HG03439 (cell line): ENCODE data around the gene UMAD1.

Experiments used
- ATAC-seq: cut with Tn5 transposase; IDR thresholded peaks from one replicate; pipeline ENCODE4 v1.9.1; 2021; ENCODE audit warnings: mild to moderate bottlenecking, moderate library complexity; ENCODE audit not compliant: unreplicated experiment

UMAD1 gene

DNA sequence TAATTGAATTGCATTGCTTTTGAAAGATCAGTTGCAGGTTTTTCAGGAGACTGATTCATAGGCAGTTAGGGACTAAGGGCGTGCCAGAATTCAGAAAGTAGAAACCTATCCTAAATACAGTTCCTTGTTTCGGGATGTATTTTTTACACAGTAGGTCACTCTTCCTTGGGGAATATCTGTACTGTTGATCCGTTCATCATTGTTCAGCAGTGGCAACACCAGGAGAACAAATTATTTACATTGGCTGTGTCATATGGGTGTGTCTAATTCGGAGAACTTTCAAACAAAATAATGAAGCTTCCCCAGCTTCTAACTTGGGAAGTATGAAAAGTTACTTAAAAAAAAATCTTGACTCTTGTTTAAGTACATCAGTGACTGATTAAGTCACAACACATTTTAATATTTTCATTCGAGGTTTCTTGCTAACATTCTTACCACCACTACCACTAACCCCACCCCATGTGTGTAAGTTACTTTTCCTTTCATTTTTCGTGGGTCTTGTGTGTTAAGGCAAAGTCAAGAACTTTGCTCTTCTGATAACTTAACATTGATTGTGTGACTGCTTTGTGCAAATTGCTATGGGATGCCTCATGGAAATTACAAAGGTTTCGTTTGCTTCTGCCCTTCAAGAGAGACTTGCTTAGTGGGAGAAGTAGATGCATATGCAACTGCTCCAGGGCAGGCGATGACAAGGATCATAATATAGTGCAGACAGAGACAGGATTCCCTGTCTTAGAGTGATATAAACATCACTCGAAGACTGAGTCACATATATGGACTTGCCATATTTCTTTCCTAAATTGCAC, 121.6 kb downstream of the UMAD1 start:
- ATAC-seq, result peak; percentile 55

DNA sequence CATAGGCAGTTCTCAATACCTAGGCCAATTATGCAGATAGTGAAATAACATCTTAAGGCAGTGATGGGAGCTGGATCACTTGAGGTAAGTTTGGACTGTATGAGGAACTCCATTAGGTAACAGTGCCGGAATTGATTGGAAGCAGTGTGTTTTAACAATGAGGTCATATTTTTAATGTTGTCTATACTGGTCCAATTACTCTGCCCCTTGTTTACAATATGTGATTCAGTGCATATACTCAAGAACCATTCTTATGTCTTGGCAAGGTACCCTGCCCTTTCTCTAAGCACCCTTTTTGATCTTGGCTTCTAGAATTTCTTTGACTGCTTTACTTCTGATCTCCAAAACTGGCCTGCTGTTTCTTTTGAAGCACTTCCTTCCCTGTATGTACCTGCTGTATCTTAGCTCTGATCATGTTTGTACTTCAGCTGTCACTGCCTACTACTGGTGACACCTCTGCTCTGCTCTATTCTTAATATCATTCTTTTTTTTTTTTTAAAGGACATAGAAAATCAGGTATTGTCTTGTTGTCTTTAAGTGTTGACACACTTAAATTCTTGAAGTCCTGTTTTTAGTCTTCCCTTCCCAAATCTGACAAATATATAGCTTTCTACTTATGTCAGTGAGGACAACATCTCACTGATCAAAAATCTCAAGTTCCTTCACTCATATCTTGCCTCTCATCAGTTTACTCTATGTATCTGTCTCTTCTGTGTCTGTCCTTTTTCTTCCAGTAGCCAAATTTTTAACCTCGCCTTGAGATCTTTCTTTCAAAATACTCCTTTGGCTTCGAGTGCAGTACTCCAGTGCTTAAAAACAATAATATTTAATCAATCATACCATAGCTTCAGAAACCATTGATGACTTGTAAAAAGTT, 124.2 kb downstream of the UMAD1 start:
- no peak for ATAC-seq

DNA sequence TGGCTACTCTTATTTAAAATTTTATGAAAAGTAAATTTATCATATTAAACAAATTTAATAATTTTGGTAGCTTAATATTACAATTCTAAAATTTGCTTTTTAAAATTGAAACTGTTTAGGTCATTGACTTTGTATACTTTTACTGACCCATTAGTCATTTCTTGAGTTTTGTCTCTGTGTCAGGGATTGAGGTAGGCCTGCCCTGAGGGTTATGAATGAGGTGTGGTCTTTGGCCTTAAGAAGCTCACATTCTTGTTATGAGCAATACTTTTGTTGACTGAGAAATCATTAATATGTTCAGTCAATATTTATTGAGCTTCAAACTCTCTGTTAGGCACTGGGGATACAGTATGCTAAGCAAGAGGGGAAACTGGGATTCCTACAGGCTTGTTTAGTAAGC, 124.9 kb downstream of the UMAD1 start:
- ATAC-seq, result no peak

DNA sequence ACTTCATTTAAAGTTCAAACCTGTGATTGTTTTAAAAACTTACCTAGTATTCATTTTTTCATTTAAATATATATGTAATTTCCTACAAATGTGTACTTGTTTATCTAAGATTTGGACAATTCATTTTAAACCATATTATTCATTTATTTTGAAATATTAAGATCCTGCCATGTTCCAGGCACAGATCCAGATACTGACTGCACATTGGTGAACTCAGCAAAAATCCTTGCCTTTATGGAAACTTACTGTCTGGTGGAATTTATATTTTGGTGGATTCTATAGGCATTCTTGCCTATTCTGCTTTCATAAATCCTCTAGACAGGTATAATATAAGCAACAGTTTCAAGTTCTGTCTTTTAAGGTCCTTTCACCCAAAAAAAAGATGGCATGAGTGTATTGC, 126.1 kb downstream of the UMAD1 start:
- ATAC-seq, result no peak

DNA sequence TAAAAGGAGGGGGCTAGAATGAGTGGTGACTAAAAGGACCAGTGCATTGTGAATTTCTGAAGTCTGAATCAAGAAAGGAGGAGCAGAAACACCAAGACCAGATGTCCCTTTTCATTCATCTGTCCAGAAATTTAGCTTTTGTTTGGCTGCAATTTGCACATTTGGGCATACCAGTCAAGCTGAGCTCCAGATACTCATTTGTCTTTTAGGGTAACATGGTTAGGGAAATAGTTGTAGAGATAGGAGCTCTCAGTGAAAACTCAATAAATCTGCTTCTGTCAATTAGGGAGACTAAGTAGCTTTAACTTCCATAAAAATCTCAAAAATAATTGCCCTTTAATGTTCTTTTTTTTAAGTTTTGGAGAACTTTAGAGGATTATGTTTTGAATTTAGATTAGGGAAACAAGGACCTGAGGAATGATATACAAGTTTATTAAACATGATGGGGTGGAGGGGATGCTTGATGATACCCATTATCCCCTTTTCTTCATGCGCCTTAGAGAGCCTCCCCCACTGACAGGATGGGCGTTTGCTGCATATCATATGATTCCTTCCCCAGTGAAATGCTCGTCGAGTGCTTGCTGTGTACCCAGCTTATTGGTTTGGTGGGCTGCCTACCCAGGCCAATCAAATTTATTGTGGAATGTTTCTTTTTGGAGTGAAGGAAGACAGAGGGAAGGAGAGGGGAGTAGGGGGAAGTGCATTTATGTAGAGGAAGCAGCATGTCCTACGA, 128.6 kb downstream of the UMAD1 start:
- no peak for ATAC-seq

DNA sequence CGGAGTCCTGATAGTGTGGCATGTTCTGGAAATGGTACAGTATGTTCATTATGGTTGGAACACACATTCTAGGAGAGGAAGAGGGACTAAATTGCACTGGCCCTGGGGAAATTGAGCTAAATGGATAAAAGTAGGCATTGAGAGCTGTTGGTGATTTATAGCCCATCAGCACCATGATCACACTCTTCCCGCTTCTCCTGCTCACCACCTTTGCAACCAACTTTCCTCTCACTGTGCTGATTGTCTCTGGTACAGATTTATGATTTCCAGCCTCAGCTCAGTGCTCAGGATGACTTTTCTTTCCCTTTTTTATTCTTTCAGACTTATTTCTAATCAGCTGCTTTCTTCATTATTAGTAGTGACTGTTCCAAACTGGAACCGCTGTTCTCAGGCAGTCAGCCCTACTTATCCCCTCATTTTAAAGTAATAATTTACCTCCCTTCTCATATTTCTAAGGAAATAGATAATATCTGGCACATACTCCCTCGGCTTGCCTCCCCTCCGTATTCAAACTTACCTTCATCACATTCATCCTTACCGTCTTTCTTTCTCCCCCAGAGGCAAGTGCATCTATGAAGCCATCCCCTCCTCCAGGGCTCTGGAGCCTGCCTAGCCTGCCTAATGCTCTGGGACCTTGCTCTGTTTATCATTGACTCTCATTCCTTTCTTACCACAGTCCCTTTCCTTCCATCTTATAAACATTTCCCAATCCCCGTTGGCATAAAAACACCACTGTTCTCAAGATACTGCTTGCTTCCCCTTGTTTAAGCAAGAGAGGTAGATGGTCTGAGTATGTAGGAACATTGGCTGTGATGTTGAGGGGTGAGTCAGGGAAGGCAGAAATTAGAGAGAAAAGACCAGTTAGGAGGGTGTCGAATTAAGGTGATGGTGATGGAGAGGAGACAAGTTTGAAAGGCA, 129.4 kb downstream of the UMAD1 start:
- no peak for ATAC-seq

DNA sequence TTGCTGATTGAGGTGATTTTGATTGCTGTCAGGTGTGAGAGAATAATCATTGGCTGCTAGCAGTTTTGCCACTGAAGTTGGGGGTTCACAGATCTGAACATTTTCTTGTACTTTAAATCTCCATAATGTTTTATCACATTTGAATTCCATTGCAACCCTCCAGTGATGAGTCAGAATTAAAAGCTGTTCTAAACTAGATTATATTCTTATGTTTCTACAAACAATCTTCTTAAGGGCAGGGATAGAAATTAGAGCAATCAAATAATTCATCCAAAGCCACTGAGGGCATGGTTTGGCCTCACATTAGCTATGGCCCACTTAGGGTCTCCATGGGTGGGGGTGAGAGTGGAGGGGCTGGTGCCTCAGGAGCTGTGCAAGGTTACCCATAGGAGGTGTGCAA, 130.9 kb downstream of the UMAD1 start:
- no peak for ATAC-seq

DNA sequence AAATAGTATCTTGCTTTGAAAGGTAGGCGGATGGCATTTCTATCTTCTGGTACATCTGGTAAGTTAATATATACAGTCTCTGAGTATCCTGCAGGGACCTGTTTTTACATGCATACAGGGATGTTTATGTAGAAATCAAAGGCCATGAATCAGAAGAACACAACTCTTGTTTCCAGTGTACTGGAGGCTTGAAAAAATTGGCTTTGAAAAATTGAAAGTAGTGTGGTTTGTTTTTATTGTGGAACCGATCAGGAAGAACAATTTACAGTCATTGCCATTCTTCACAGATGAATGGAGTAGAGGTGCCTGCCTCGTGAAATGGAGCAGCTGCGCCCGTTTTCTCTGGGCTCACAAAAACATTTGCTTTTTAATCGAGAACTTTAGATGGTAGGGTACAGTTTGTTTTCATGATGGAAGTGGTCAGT, 131.9 kb downstream of the UMAD1 start:
- ATAC-seq, result no peak

DNA sequence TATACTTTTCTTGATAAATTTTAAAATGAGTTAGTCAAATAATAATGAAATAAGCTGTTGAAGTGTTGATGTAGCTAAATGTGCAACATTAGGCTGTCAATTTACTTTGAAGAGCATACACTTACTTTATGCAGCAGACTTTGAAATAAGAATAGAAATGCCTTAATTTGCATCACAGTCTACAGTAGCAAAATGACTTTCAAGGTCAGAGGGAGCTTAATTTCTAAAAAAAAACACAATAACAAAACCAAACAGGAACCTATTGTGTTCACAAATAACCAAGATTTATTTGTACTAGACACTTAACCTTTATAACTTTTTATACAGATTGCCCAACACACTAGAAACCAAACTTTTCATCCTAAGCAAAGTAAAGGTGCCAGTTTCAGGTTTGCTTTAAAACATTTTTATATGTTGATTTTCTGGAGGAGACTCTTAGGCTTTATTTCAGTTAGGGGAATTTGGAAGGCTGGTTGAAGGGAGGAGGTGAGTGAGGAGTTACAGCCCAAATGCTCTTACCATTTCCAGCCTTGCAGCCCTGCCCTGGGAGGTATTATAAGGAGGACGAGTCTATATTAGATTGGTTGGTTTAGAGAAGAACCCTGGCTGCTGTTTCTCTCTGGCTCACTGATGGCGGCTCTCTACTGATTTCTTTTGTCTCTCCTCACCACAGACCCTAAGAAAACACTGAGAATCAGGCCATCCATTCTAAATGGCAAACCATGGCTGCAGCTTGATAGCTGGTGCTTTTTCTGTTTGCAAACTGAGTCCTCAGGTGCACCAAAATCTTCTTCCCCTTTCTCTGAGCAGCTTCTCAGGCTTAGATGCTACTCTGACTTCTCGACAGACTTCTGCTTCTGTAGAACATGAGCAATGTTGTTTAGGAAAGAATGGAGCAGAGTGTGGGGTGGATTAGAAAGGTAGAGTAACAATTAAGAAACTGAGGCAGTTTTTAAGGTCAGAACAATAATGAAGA, 133.1 kb downstream of the UMAD1 start:
- peak; percentile 85 for ATAC-seq

DNA sequence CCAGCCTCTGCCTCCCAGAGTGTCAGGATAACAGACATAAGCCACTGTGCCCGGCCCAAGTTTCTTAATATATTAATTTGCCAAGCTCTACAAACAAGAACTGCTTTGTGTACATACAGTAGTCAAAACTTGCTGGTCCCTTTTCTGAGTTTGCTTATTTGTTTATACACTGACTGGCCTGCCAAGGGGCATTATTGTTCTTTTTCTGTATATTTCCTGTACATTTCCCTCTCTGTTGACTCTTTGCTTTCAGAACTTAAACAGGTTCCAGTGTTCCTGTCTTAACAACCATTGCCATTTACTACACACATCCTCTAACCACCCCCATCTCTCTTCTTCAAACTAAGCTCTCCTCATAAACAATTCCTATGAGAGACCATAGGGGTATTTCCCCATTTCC, 139.3 kb downstream of the UMAD1 start:
- ATAC-seq, result no peak

DNA sequence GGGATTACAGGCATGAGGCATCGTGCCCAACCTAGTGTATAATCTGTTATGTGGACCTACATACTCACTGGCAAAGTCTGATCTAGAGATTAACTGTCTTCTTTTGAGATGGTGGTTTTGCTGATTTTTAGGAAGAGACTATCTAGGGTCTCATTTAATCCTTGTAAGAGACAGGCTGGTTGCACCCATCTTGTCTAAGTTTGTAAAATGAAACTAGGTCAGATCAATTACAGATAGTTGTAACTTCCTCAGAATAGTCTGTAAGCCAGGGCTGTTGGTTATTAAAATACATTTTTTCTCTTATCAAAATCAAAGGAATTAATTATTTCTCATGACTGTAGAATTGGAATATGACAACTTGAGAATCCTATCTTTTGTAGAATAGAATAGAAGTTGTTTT, 142.4 kb downstream of the UMAD1 start:
- ATAC-seq, result no peak

DNA sequence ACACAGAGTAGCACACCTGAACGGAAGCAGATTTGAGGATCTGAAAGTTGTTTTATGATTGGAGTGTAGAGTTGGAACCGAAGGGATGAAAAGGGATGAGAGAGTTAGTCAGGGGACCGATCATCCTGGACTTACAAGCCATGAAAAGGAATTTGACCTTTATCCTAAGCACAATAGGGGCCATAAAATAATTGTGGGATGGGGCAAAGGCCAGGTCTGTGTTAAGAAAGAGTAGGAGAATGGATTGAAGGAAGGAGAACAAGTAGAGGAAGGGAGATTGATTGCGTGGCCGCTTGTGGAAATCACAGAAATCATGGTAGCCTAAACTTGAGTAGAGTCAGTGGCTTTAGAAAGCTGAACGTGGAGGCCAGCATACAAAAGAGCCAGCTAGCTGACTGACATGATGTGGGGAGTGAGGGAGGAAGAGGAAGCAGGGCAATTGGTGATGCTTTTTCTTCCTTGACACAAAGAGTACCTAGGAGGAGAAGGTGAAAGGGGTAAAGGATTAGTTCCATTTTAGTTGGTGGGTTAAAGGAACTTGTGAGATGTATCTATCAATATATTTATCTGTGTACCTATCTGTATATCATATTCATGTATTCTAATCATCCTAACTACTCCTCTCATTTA, 144.9 kb downstream of the UMAD1 start:
- ATAC-seq, result no peak

DNA sequence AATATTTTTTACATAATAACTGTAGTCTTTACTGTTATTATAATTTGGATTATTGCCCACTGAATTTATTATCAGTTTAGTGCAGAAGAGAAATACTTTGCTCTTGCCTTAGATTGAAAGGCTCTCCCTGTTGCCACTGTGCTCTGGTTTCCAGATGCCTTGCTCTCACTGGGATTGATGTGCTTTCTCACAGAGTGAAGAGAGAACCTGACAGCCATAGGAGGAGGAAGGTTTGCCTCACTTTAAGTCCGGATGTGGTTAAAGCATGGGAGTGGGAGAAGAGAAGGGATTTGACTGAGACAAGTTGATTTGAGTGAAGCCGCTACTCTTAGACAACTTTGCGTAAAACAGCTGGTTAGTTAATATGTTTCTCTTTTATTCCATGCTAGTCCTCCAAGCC, 146.0 kb downstream of the UMAD1 start:
- ATAC-seq, result no peak

DNA sequence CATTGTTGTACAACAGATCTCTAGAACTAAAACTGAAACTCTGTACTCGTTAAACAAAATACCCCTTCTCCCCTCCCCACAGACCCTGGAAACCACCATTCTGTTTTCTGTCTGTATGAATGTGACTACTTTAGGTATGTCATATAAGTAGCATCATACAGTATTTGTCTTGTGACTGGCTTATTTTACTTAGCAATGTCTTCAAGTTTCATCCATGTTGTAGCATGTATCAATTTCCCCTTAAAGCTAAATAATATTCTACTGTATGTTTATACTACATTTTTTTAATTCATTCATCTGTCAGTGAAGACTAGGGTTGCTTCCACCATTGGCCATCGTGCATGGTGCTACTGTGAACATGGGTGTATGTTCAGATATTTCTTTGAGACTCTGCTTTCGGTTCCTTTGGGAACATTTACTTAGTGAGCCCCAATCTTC, 149.0 kb downstream of the UMAD1 start:
- ATAC-seq, result no peak

DNA sequence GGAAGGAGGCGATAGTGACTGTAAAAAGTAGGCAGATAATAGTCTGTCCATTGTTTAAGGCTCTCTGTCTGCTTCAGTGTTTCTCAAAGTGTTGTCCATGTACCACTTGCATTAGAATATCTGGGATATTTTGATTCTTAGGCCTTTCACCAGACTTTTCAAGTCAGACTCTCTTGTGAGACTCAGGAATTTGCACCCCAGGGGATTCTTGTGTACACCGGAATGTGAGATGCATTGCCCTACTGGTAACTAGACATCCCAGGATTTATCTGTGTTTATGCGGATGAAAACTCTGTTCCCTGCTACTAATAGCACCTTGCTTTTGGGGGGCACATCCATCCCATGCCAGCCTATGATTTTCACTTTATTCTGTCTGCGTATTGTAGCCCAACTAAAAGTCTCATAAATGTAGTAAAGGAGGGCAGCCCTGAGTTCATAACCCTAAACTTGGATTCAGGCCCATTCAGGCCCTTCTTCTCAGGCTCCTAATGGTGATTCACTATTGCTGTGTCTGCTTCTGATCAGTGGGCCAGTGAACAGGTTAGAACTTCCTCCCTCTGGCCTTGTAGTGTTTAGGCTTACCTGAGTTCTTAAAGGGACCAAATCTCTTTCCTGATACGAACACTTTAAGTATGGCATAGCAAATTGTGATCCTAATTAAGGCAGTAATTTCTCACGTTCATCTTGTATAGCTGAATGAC, 149.6 kb downstream of the UMAD1 start:
- ATAC-seq, result no peak

DNA sequence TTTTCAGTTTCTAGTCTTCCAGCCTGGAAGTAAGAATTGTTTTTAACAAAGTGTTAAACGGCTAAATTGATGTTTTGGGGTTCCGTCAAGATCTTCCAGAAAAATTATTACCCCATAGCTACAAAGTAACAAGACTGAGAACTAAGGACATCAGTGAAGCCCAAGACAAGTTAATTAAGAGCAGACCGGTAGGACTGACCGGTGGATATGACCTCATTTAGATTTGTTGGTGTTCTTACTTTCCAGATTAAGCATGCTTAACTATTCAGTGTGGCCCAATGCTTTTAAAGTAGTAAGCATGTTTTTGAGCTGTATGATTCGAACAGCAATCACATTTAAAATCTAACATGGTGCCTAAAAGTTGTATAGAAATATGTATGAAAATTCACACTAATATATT, 151.0 kb downstream of the UMAD1 start:
- no peak for ATAC-seq

DNA sequence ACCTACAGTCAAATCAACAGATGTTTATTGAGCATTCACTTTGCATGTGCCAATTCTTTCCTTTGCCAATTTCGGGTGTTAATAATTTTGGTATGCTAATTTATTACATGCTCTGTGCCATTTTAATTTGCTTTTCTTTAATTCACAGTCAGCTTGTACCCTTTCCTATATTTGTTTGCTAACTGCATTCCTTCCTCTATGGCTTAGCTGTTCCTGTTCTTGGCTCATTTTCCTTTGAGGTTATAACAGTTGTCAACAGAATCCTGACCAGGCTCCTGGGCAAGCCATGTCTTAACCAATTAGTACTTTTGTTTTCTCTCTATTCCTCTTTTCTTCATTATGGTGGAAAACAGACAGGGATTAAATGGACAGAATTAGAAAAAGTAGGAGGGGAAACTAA, 151.5 kb downstream of the UMAD1 start:
- no peak for ATAC-seq

DNA sequence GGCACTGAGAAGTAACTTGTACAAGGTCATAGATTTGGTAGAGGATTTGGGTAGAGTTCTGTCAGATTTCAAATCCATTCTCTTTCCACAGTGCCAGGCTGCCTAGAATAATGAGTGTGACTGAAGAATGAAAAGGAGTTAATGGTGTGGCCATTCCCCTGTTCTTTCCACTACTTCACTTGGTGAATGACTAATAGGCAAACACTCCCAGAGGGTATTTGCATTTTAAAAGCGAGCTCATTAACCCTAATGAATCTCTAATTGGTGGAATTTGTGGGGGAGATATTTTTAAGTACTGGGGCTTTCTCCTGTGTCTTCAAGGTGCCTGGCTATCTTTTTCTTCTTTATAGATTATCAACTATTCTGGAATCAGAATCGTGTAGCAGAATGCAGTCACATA, 152.7 kb downstream of the UMAD1 start:
- no peak for ATAC-seq
